GM12891 (cell line): Measurements from ENCODE around the gene TMA7B.
A peak's percentile ranks its signal among the peaks of the same experiment; 100 is the strongest.

Source experiments
- DNase-seq: peaks from one replicate; pipeline ENCODE4 v3.0.0; 2011; ENCODE audit warnings: low spot score; ENCODE audit not compliant: insufficient read length
- FAIRE-seq: peaks from 2 replicates; lab custom pipeline; 2011; peaks lifted over from hg19 to GRCh38; lab: Jason Lieb, UNC
- PAX5 ChIP-seq: IDR thresholded peaks from 2 replicates; pipeline ENCODE4 v1.6.1; 2011; ENCODE audit warnings: low read length, moderate library complexity, mild to moderate bottlenecking; ENCODE audit not compliant: insufficient read depth, severe bottlenecking
- POLR2A ChIP-seq: IDR thresholded peaks from 2 replicates; pipeline ENCODE4 v1.6.1; 2011; ENCODE audit warnings: low read depth, low read length, control low read depth
- POLR2AphosphoS5 ChIP-seq: IDR thresholded peaks from 2 replicates; pipeline ENCODE4 v1.6.1; 2011; ENCODE audit warnings: low read depth, low read length, control low read depth
- POU2F2 ChIP-seq: IDR thresholded peaks from 2 replicates; pipeline ENCODE4 v1.6.1; 2011; ENCODE audit warnings: low read depth, mild to moderate bottlenecking, control low read depth, low read length, moderate library complexity
- SPI1 ChIP-seq: IDR thresholded peaks from 2 replicates; pipeline ENCODE4 v1.6.1; 2011; ENCODE audit warnings: low read depth, low read length, control low read depth
- TAF1 ChIP-seq: IDR thresholded peaks from 2 replicates; pipeline ENCODE4 v1.6.1; 2011; ENCODE audit warnings: low read depth, low read length, control low read depth

TMA7B gene

DNA sequence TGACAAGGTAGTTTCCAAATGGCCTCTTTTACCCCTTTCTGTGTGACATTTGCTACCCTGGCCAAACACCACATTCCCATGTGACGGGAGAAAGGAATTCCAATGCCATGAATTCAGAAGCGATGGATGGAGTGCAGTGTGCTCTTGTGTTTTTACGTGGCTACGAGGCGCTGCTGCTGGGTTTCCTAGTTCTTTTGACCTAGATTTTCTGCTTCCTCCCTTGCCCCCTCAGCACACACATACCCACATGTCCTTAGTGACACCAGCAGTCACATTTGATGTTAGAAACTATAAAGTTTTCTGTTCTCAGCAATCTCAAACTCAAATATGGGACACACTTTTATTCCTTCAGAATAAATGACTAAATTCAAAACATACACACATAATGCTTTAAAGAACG, 7.8 kb upstream of the TMA7B start:
- DNase-seq (no peak), FAIRE-seq (peak; percentile 16)
- TF ChIP-seq TAF1 (no peak), POU2F2 (no peak), SPI1 (no peak), PAX5 (no peak), POLR2AphosphoS5 (no peak), POLR2A (no peak)

DNA sequence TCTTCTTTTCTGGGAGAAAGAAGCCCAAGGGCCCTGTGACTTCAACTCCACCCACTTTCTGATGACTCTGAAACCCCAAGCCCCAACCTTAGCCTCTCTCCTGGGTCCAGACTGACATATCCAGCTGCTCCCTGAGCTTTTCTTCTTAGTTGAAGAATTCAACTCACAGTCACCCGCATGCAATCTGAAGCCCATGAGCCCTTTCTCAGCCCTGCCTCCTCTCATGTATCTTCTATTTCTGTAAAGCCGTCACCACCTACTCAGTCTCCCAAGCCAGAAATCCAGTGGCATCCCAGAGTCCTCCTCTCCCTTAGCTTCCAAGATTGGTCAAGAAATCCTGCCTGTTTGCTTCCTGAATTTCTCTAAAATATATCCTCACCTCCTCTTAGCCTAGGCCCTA, 7.1 kb upstream of the TMA7B start:
- FAIRE-seq = no peak
- no peak for DNase-seq
- TF ChIP-seq POLR2A (no peak), POLR2AphosphoS5 (no peak), TAF1 (no peak), POU2F2 (no peak), SPI1 (no peak), PAX5 (no peak)

GRCh38 chr22:39954584-39955055, 5.6 kb upstream of the TMA7B start:
- FAIRE-seq (peak; percentile 60), DNase-seq (no peak)
- TF ChIP-seq POLR2A (no peak), POLR2AphosphoS5 (no peak), PAX5 (peak; percentile 64), POU2F2 (no peak)

GRCh38 chr22:39955675-39956074, 4.5 kb upstream of the TMA7B start:
- TF ChIP-seq SPI1 (no peak), POLR2A (no peak), POLR2AphosphoS5 (no peak), PAX5 (no peak), TAF1 (no peak), POU2F2 (no peak)
- FAIRE-seq (no peak), DNase-seq (no peak)

- no peak for TF ChIP-seq POLR2AphosphoS5
- no peak for TF ChIP-seq TAF1
- peak; percentile 95 for TF ChIP-seq SPI1
- TF ChIP-seq POU2F2 = 0 out of 2 replicates have a peak, but pooled peaks have one; percentile 15
- FAIRE-seq (peak; percentile 94), DNase-seq (peak; percentile 24)
Observed at GRCh38 chr22:39956932-39957664, 3.1 kb upstream of the TMA7B start.

GRCh38 chr22:39958009-39958711, 2.0 kb upstream of the TMA7B start:
- DNase-seq (no peak), FAIRE-seq (no peak)
- TF ChIP-seq PAX5 (no peak), SPI1 (no peak), POLR2AphosphoS5 (no peak), POLR2A (no peak), POU2F2 (no peak), TAF1 (no peak)

GRCh38 chr22:39958949-39959639, 1.1 kb upstream of the TMA7B start:
- TF ChIP-seq POLR2A (no peak), POU2F2 (no peak), PAX5 (no peak), SPI1 (no peak), TAF1 (no peak), POLR2AphosphoS5 (no peak)
- FAIRE-seq = peak; percentile 23

DNA sequence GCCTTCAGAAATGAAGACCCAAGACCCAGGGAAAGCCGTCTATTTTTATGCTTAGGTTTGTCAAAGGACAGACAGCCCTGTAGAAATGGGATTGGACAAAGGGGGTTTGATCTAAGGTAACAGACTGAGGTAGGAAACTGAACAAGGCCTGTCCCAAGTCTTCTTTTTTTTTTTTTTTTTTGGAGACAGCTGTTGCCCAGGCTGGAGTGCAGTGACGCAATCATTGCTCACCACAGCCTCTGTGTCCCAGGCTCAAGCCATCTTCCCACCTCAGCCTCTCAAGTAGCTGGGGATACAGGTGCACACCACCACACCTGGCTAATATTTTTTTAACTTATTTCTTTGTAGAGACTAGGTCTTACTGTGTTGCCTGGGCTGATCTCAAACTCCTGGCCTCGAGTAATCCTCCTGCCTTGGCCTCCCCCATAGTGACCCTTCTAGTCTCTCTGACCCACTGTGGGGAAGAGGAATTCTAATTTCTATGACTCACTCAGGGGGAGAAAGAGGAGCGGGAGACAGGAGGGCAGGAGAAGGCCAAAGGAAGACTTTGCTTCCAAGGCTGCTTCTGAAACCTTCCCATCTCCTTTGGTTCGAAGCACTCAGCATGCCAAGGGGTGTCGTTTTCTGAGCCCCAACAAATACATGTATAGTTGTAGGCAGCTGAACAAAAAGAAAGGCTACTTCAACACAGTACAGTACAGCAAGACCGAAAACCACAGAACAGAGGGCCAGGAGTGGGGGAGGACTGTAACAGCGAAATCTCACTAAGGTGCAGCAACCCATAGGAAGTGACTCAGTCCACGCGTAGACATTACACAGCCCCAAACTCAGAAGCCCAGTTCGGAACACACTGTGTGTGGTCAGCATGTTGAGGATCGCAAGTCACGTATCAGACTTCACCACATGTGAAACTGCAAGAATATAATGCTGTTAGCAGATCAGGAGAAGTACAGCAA, 872 bp downstream of the TMA7B start:
- peak; percentile 100 for FAIRE-seq
- peak; percentile 38 for DNase-seq
- TF ChIP-seq SPI1 = peak; percentile 41; the same call in 1 of the 2 replicates
- peak; percentile 83 for TF ChIP-seq PAX5
- no peak for TF ChIP-seq POLR2AphosphoS5
- TF ChIP-seq POU2F2 = peak; percentile 58; the same call in 1 of the 2 replicates
- no peak for TF ChIP-seq POLR2A
- no peak for TF ChIP-seq TAF1

More at GRCh38 chr22:39958949-39959639, 1.1 kb upstream of the TMA7B start:
- no peak for DNase-seq

GRCh38 chr22:39962071-39962470, 1.9 kb downstream of the TMA7B start:
- TF ChIP-seq TAF1 (no peak), PAX5 (no peak), POLR2AphosphoS5 (no peak), SPI1 (no peak), POU2F2 (no peak), POLR2A (no peak)
- DNase-seq = no peak
- FAIRE-seq = no peak
